H1 (cell line): Measurements from ENCODE around the gene EFR3B. TPM values are rescaled to one million over a fixed set of nuclear protein-coding genes. Genes with fewer than 3 reads are reported as not detected.

Experiments used
- BACH1 ChIP-seq: IDR thresholded peaks from 2 replicates; pipeline ENCODE4 v1.6.1; 2012; ENCODE audit warnings: low read length, improper control_type of control experiment
- BCL11A ChIP-seq, 2 experiments: IDR thresholded peaks; one replicate each; pipeline ENCODE4 v1.6.1; 2011; ENCODE audit warnings: low read depth in 2 of 2, low read length in 2 of 2, mild to moderate bottlenecking in 2 of 2
- EGR1 ChIP-seq: IDR thresholded peaks from 2 replicates; pipeline ENCODE4 v1.6.1; 2011; ENCODE audit warnings: low read depth, low read length, borderline replicate concordance
- FOSL1 ChIP-seq: IDR thresholded peaks from 2 replicates; pipeline ENCODE4 v1.6.1; 2011; ENCODE audit warnings: mild to moderate bottlenecking, low read depth, low read length, moderate library complexity; ENCODE audit not compliant: insufficient read depth
- KDM4A ChIP-seq: IDR thresholded peaks from one replicate; pipeline ENCODE4 v1.7.1; 2012; ENCODE audit warnings: low read depth, mild to moderate bottlenecking, moderate library complexity, low read length, inconsistent platforms; ENCODE audit not compliant: severe bottlenecking
- RNF2 ChIP-seq: fragments of 200-900, 300-1000 bp; sonication (generic); IDR thresholded peaks from 2 replicates; pipeline ENCODE4 v1.7.1; 2016; ENCODE audit warnings: borderline replicate concordance, low read depth, mild to moderate bottlenecking, antibody characterized with exemption, low read length; ENCODE audit not compliant: poor library complexity, severe bottlenecking; ENCODE audit errors: missing control alignments
- SP4 ChIP-seq: IDR thresholded peaks from 2 replicates; pipeline ENCODE4 v1.6.1; 2012; ENCODE audit warnings: low read length, inconsistent platforms
- SRF ChIP-seq: IDR thresholded peaks from 2 replicates; pipeline ENCODE4 v1.6.1; 2011; ENCODE audit warnings: mild to moderate bottlenecking, low read depth, low read length, moderate library complexity
- polyA plus RNA-seq, 7 experiments: library from polyadenylated mRNA; depleted of rRNA in 3 of 7; stranded (reverse) in 5 of 7; unstranded in 2 of 7; fragments of >200 nt in 5 of 7; fragments of 200-250 nt in 2 of 7; gene quantifications; 1 replicate in 5 of 7; 2 replicates in 1 of 7; 4 replicates in 1 of 7; pipeline versions ENCODE4 v1.2.1 to v1.2.3, GENCODE V29; 2011 to 2013; ENCODE audit warnings: missing spikeins in 2 of 7, mixed read lengths in 2 of 7
- total RNA-seq: library from RNA; stranded (reverse); fragmentation: NEBNext Ultra II Directional; extraction: Animal tissue kit (Norgen Biotek cat#: 25700); gene quantifications from 2 replicates; pipeline ENCODE4 v1.2.1, GENCODE V29; 2021

Gene EFR3B
- total and polyA plus RNA-seq, 2 of the 8 experiments (the other 6 are each of a cell fraction or from before 2014, with no cell fraction given): 3.4 to 9.6 TPM

- TF ChIP-seq KDM4A (no peak), RNF2 (no peak), FOSL1 (no peak), SP4 (no peak), EGR1 (no peak), BCL11A (IDR thresholded peaks at IDR 0.05; ENCODE audit: low read depth in 2 of 2, low read length in 2 of 2) (no peak), BACH1 (no peak), SRF (no peak)
- TF ChIP-seq, all 59 proteins: peak for 0
Measured at GRCh38 chr2:25105336-25106085, 63.6 kb downstream of the EFR3B start (continued).
